ENCODE data around the gene TMED6. TPM values are rescaled to one million over a fixed set of nuclear protein-coding genes. Genes with fewer than 3 reads are reported as not detected.

Gene TMED6
- total and polyA plus RNA-seq, 2 donors (not counting 1 experiment from before 2014, with no cell fraction given), result 0.08 TPM; not detected in 1

DNA sequence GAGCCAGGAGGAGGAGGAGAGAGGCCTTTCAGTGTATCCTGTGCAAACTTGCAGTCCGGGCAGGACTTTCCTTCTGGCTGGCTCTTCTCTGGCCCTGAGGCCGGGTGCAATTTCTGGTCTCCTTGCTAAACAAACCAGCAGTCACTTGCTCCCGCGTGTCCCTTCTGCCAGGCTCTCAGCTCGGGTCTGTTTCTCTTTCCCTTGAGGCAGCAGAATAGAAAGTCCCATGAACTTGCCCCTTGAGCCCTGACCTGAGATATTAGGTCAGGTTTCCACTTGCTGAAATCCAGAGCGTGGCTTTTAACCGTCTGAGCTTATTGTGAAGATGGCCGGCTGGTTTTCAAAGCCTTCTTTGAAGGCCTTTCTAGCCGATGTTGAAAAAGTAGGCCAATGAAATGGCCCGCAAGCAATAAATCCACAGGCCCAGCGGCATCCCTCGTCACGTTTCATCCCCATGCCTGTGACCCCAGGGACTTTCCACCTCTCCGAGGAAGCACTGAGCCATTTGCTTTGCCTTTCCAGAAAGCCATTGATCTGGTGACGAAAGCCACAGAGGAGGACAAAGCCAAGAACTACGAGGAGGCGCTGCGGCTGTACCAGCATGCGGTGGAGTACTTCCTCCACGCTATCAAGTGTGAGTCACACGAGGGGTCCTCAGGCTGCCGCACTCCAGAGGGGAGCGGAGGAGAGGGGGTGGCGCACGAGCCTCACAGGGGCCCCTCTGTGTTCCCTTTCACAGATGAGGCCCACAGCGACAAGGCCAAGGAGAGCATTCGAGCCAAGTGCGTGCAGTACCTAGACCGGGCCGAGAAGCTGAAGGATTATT lies 35.9 kb downstream of the TMED6 start:
- TF ChIP-seq, protein P1, sequence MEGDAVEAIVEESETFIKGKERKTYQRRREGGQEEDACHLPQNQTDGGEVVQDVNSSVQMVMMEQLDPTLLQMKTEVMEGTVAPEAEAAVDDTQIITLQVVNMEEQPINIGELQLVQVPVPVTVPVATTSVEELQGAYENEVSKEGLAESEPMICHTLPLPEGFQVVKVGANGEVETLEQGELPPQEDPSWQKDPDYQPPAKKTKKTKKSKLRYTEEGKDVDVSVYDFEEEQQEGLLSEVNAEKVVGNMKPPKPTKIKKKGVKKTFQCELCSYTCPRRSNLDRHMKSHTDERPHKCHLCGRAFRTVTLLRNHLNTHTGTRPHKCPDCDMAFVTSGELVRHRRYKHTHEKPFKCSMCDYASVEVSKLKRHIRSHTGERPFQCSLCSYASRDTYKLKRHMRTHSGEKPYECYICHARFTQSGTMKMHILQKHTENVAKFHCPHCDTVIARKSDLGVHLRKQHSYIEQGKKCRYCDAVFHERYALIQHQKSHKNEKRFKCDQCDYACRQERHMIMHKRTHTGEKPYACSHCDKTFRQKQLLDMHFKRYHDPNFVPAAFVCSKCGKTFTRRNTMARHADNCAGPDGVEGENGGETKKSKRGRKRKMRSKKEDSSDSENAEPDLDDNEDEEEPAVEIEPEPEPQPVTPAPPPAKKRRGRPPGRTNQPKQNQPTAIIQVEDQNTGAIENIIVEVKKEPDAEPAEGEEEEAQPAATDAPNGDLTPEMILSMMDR (conservative IDR thresholded peaks at IDR 0.05 in 1 of 2, IDR thresholded peaks at IDR 0.05 in 1 of 2; ENCODE audit: low read depth in 1 of 2, low read length in 2 of 2), result no peak
- TF ChIP-seq EZH2 (IDR thresholded peaks at IDR 0.05; ENCODE audit: low read length, missing control alignments), result no peak
- Histone ChIP-seq H3K79me2 (ENCODE audit: control insufficient read depth, insufficient read depth, low read length) (peaks cover 37% of the 10 kb centered on the region), H3K36me3 (ENCODE audit: control insufficient read depth, insufficient read depth, low read length) (peaks cover 36% of the 10 kb centered on the region), H3K4me1 (ENCODE audit: control insufficient read depth, extremely low read depth, insufficient read depth, low read length) (no peaks in the 10 kb centered on the region), H3K4me2 (ENCODE audit: extremely low read depth, insufficient read depth, low read length) (no peak overlapping the region), H3K27me3 (ENCODE audit: control insufficient read depth, insufficient read depth, low read length) (no peaks in the 10 kb centered on the region), H4K20me1 (ENCODE audit: control insufficient read depth, extremely low read depth, insufficient read depth, low read length) (no peaks in the 10 kb centered on the region), H2AFZ (ENCODE audit: low read length) (no peak overlapping the region), H3K4me3 (replicated peaks in 1 of 4; ENCODE audit: control extremely low read depth in 1 of 4, insufficient read depth in 1 of 4, low read depth in 3 of 4, low read length in 4 of 4) (no peak overlapping the region), H3K9me3 (ENCODE audit: control insufficient read depth, insufficient read depth, low read depth, low read length) (no peaks in the 10 kb centered on the region), H3K9ac (ENCODE audit: insufficient read depth, low read length) (no peak overlapping the region), H3K27ac (ENCODE audit: insufficient read depth, low read length) (no peak overlapping the region)
- peak in 1 of 2 donors; percentile 17 for DNase-seq (ENCODE audit: low read depth in 2 of 2)

DNA sequence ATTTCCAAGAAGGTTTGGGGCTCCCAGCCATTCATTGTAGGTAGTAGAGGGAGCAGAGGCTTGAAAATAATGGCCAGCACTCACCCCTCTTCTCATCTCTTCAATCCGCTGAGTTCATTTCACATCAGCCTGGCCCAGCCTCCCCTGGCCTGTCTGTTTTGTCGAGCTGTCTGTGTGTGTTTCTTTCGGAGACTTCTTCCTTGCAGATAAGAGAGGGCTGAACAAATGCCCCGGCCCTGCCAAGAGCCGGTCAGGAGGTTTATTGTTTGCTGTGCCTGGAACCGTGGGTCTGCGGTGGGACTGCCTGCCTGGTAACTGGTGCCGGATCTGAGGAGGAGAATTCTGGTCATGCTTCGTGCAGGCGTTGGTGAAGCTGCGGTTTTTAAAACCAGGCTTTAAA lies 37.1 kb downstream of the TMED6 start:
- Histone ChIP-seq H4K20me1 (ENCODE audit: control insufficient read depth, extremely low read depth, insufficient read depth, low read length) (no peaks in the 10 kb centered on the region), H3K79me2 (ENCODE audit: control insufficient read depth, insufficient read depth, low read length) (peaks cover 37% of the 10 kb centered on the region), H3K4me2 (ENCODE audit: extremely low read depth, insufficient read depth, low read length) (no peak overlapping the region), H3K4me3 (replicated peaks in 1 of 4; ENCODE audit: control extremely low read depth in 1 of 4, insufficient read depth in 1 of 4, low read depth in 3 of 4, low read length in 4 of 4) (no peak overlapping the region), H3K27me3 (ENCODE audit: control insufficient read depth, insufficient read depth, low read length) (no peaks in the 10 kb centered on the region), H3K9me3 (ENCODE audit: control insufficient read depth, insufficient read depth, low read depth, low read length) (no peaks in the 10 kb centered on the region), H3K27ac (ENCODE audit: insufficient read depth, low read length) (no peak overlapping the region), H2AFZ (ENCODE audit: low read length) (no peak overlapping the region), H3K4me1 (ENCODE audit: control insufficient read depth, extremely low read depth, insufficient read depth, low read length) (no peaks in the 10 kb centered on the region), H3K9ac (ENCODE audit: insufficient read depth, low read length) (no peak overlapping the region), H3K36me3 (ENCODE audit: control insufficient read depth, insufficient read depth, low read length) (peaks cover 25% of the 10 kb centered on the region)
- no peak for DNase-seq (ENCODE audit: low read depth in 2 of 2)
- no peak for TF ChIP-seq EZH2 (IDR thresholded peaks at IDR 0.05; ENCODE audit: low read length, missing control alignments)
- TF ChIP-seq, protein P1 (conservative IDR thresholded peaks at IDR 0.05 in 1 of 2, IDR thresholded peaks at IDR 0.05 in 1 of 2; ENCODE audit: low read depth in 1 of 2, low read length in 2 of 2), result no peak

DNA sequence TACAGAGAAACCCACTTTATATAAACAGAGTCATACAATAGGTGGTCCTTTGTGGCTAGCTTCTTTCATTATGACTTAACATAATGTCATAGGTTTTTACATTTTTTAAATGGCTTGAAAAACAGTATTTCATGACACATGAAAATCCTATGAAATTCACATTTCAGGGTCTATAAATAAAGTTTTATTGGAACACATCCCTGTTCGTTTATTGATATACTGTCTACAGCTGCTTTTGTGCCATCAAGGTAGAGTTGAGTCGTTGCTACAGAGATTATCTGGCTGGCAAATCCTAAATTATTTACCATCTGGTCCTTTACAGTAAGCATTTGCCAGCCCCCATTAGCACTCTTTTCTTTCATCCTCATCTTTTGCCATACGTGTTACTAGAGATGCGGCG lies 38.1 kb downstream of the TMED6 start:
- Histone ChIP-seq H2AFZ (ENCODE audit: low read length) (no peak overlapping the region), H3K4me1 (ENCODE audit: control insufficient read depth, extremely low read depth, insufficient read depth, low read length) (no peaks in the 10 kb centered on the region), H3K4me3 (replicated peaks in 1 of 4; ENCODE audit: control extremely low read depth in 1 of 4, insufficient read depth in 1 of 4, low read depth in 3 of 4, low read length in 4 of 4) (no peak overlapping the region), H3K79me2 (ENCODE audit: control insufficient read depth, insufficient read depth, low read length) (peaks cover 37% of the 10 kb centered on the region), H3K27me3 (ENCODE audit: control insufficient read depth, insufficient read depth, low read length) (no peaks in the 10 kb centered on the region), H3K36me3 (ENCODE audit: control insufficient read depth, insufficient read depth, low read length) (peaks cover 16% of the 10 kb centered on the region), H4K20me1 (ENCODE audit: control insufficient read depth, extremely low read depth, insufficient read depth, low read length) (no peaks in the 10 kb centered on the region), H3K4me2 (ENCODE audit: extremely low read depth, insufficient read depth, low read length) (no peak overlapping the region), H3K27ac (ENCODE audit: insufficient read depth, low read length) (no peak overlapping the region), H3K9ac (ENCODE audit: insufficient read depth, low read length) (no peak overlapping the region), H3K9me3 (ENCODE audit: control insufficient read depth, insufficient read depth, low read depth, low read length) (no peaks in the 10 kb centered on the region)
- no peak for DNase-seq (ENCODE audit: low read depth in 2 of 2)
- TF ChIP-seq EZH2 (IDR thresholded peaks at IDR 0.05; ENCODE audit: low read length, missing control alignments), result no peak
- TF ChIP-seq, protein P1 (conservative IDR thresholded peaks at IDR 0.05 in 1 of 2, IDR thresholded peaks at IDR 0.05 in 1 of 2; ENCODE audit: low read depth in 1 of 2, low read length in 2 of 2), result no peak

Measured in fibroblast of lung (primary cell).